A673 (cell line): ENCODE results near the gene VPS9D1. TPM values are rescaled to one million over a fixed set of nuclear protein-coding genes. Genes with fewer than 3 reads are reported as not detected.

ENCODE experiments used
- BruUV-seq: library from RNA; stranded (reverse); fragments of 400-500 nt; replicated peaks from 2 replicates; lab custom pipeline; 2021; lab: Mats Ljungman, UMichigan
- CTCF ChIA-PET: fragments of 300-600 bp; sonication (Branson Sonifier 250); formaldehyde crosslinking; loops from one replicate; lab custom pipeline; 2022; ENCODE audit warnings: antibody characterized with exemption; lab: Charles Lee
- POLR2A ChIA-PET: fragments of 300-600 bp; sonication (Branson Sonifier 250); formaldehyde crosslinking; loops from one replicate; lab custom pipeline; 2022; ENCODE audit warnings: antibody characterized with exemption; ENCODE audit not compliant: low non-redundant PET; lab: Charles Lee
- DNase-seq: peaks from one replicate; pipeline ENCODE4 v3.0.0-alpha.2; 2015; ENCODE audit warnings: low spot score
- H3K27ac ChIP-seq: fragments of 200-600 bp; sonication (generic); 2 replicates; pipeline ENCODE4 v1.5.1; 2016; ENCODE audit warnings: mixed run types, low read depth, mild to moderate bottlenecking, mixed read lengths, antibody characterized with exemption, low read length; ENCODE audit not compliant: poor library complexity, severe bottlenecking
- H3K27me3 ChIP-seq: fragments of 200-600 bp; sonication (generic); replicated peaks from 2 replicates; pipeline ENCODE4 v1.6.1; 2017; ENCODE audit warnings: mixed run types, low read depth, mild to moderate bottlenecking, mixed read lengths, antibody characterized with exemption, low read length; ENCODE audit not compliant: insufficient read depth, poor library complexity
- H3K36me3 ChIP-seq: fragments of 200-600 bp; sonication (generic); 2 replicates; pipeline ENCODE4 v1.6.1; 2016; ENCODE audit warnings: mixed run types, mild to moderate bottlenecking, mixed read lengths, antibody characterized with exemption, low read length; ENCODE audit not compliant: insufficient read depth, poor library complexity, severe bottlenecking
- H3K4me1 ChIP-seq: fragments of 200-600 bp; sonication (generic); 2 replicates; pipeline ENCODE4 v1.6.1; 2017; ENCODE audit warnings: mixed run types, mild to moderate bottlenecking, mixed read lengths, antibody characterized with exemption, low read length; ENCODE audit not compliant: insufficient read depth, poor library complexity, severe bottlenecking
- H3K4me3 ChIP-seq: fragments of 200-600 bp; sonication (generic); 2 replicates; pipeline ENCODE4 v1.5.1; 2016; ENCODE audit warnings: low read depth, mixed run types, mild to moderate bottlenecking, mixed read lengths, low read length; ENCODE audit not compliant: poor library complexity, severe bottlenecking
- H3K9me3 ChIP-seq: fragments of 200-600 bp; sonication (generic); 2 replicates; pipeline ENCODE4 v1.6.1; 2016; ENCODE audit warnings: mixed run types, low read depth, mild to moderate bottlenecking, mixed read lengths, antibody characterized with exemption, low read length; ENCODE audit not compliant: poor library complexity, severe bottlenecking
- CTCF ChIP-seq: fragments of 300-800, 200-600 bp; sonication (generic); conservative IDR thresholded peaks from 2 replicates; pipeline ENCODE4 v1.5.1; 2017; ENCODE audit warnings: low read depth, mild to moderate bottlenecking, antibody characterized with exemption, low read length, moderate library complexity, mixed read lengths
- EZH2 ChIP-seq: fragments of 200-600 bp; sonication (generic); IDR thresholded peaks from 2 replicates; pipeline ENCODE4 v1.6.1; 2017; ENCODE audit warnings: borderline replicate concordance, low read depth, mild to moderate bottlenecking, mixed read lengths, antibody characterized with exemption, low read length; ENCODE audit not compliant: poor library complexity, severe bottlenecking
- intact Hi-C: fragments of 100-400 bp; cut with micrococcal nuclease; formaldehyde crosslinking; loops from one replicate; pipeline ENCODE4 v1.10.0; 2022; ENCODE audit not compliant: unreplicated experiment
- total RNA-seq: library from RNA; stranded (reverse); gene quantifications from 2 replicates; pipeline ENCODE4 v1.2.3, GENCODE V29; 2021

The VPS9D1 gene
- total RNA-seq, 1 experiment from 2014 or later, result 3.4 TPM

- no peak for TF ChIP-seq CTCF
- TF ChIP-seq EZH2, result no peak
- Histone ChIP-seq H3K4me1 (no peaks in the 10 kb centered on the region), H3K9me3 (no peaks in the 10 kb centered on the region), H3K36me3 (peaks cover 72% of the 10 kb centered on the region), H3K4me3 (no peak overlapping the region), H3K27ac (no peak overlapping the region), H3K27me3 (no peaks in the 10 kb centered on the region)
- BruUV-seq, result no TSS peak
- no peak for DNase-seq
- ChIA-PET POLR2A (no interaction called here), CTCF (no interaction called here)
- intact Hi-C loops, result no loop called here
These were observed 8.6 kb upstream of the VPS9D1 start for GRCh38 chr16:89729293-89729692.

GRCh38 chr16:89727406-89728120 is 6.9 kb upstream of the VPS9D1 start:
- H3K4me1 ChIP-seq, result peaks cover 13% of the 10 kb centered on the region
- no peak for TF ChIP-seq EZH2
- no peak for TF ChIP-seq CTCF
- H3K27me3 ChIP-seq, result no peaks in the 10 kb centered on the region
- no peak overlapping the region for H3K4me3 ChIP-seq
- no peak for DNase-seq
- no peaks in the 10 kb centered on the region for H3K9me3 ChIP-seq
- peaks cover 69% of the 10 kb centered on the region for H3K36me3 ChIP-seq
- no TSS peak for BruUV-seq
- intact Hi-C loops, result no loop called here
- POLR2A ChIA-PET, result no interaction called here
- no peak overlapping the region for H3K27ac ChIP-seq
- CTCF ChIA-PET, result no interaction called here

DNA sequence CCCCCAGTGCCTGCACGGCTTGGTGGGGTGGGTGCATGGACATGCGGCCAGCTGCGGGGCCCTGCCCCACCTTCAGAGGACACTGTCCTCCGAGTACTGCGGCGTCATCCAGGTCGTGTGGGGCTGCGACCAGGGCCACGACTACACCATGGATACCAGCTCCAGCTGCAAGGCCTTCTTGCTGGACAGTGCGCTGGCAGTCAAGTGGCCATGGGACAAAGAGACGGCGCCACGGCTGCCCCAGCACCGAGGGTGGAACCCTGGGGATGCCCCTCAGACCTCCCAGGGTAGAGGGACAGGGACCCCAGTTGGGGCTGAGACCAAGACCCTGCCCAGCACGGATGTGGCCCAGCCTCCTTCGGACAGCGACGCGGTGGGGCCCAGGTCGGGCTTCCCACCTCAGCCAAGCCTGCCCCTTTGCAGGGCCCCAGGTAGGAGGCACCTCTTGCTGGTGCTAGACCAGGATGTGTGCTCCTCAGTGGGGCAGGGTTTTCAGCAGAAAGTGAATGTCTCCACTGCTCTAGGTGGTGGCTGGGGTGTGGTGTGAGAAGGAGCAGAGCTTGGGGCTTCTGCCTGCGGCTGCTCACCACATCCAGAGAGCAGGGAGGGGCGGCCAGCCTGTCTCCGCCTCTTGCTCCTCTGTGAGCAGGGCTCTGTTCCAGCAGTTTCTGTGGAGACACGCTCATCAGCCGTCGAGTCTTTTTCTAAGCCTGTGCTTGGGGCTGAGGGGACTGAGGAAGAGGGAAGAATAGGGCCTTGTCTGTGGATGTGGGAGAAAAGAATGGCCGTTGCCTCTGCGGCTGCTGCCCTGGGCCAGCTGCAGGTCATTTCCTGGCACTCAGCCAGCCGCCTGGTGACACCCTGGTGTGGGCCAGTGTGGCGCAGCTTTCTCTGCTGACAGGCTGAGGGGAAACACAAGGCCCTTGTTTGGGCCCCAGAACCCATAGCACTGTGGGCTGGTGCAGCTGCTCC is 2.9 kb upstream of the VPS9D1 start:
- Histone ChIP-seq H3K4me3 (no peak overlapping the region), H3K36me3 (peaks cover 39% of the 10 kb centered on the region), H3K27me3 (no peaks in the 10 kb centered on the region), H3K9me3 (no peaks in the 10 kb centered on the region), H3K4me1 (peaks cover 17% of the 10 kb centered on the region), H3K27ac (peak overlapping the region; percentile 37)
- no TSS peak for BruUV-seq
- TF ChIP-seq CTCF (no peak), EZH2 (no peak)
- ChIA-PET CTCF (no interaction called here), POLR2A (interaction anchor here (0.6 kb wide), 1 partner anchor 21 kb away, joined by 3 read pairs; no protein-coding TSS in a partner anchor)
- peak; percentile 56 for DNase-seq
- intact Hi-C loops, result no loop called here
